Measurements from ENCODE around the gene ACTN4.

- TF ChIP-seq CTCF (IDR thresholded peaks at IDR 0.05) (no peak), POLR2A (IDR thresholded peaks at IDR 0.05) (peak in 1 of 2 donors; percentile 21)
Observed at GRCh38 chr19:38648769-38649304, 1.4 kb downstream of the ACTN4 start.
